H9 (cell line): ENCODE measurements around the gene ITGA8. TPM values are rescaled to one million over a fixed set of nuclear protein-coding genes. Genes with fewer than 3 reads are reported as not detected.

Experiments used
- DNase-seq: peaks from one replicate; pipeline ENCODE4 v3.0.0-alpha.2; 2017
- H2AFZ ChIP-seq: one replicate; pipeline ENCODE4 v1.6.1; 2013; ENCODE audit warnings: mild to moderate bottlenecking, low read length, control low read depth, moderate library complexity
- H2AK5ac ChIP-seq: 2 replicates; pipeline ENCODE4 v1.6.1; 2013; ENCODE audit warnings: low read length, control low read depth, mixed read lengths; ENCODE audit not compliant: insufficient read length
- H2BK120ac ChIP-seq: one replicate; pipeline ENCODE4 v1.6.1; 2013; ENCODE audit warnings: low read depth, mild to moderate bottlenecking, low read length, control low read depth, inconsistent platforms; ENCODE audit not compliant: poor library complexity, severe bottlenecking
- H2BK12ac ChIP-seq: 2 replicates; pipeline ENCODE4 v1.6.1; 2013; ENCODE audit warnings: low read length, control low read depth, mixed read lengths, low read depth; ENCODE audit not compliant: insufficient read length
- H2BK15ac ChIP-seq: 2 replicates; pipeline ENCODE4 v1.6.1; 2013; ENCODE audit warnings: low read depth, low read length, control low read depth
- H2BK20ac ChIP-seq: one replicate; pipeline ENCODE4 v1.6.1; 2013; ENCODE audit warnings: low read depth, mild to moderate bottlenecking, low read length, control low read depth, inconsistent platforms; ENCODE audit not compliant: poor library complexity, severe bottlenecking
- H2BK5ac ChIP-seq: 2 replicates; pipeline ENCODE4 v1.6.1; 2013; ENCODE audit warnings: low read length, control low read depth, mixed read lengths; ENCODE audit not compliant: insufficient read length
- H3K14ac ChIP-seq: 2 replicates; pipeline ENCODE4 v1.6.1; 2013; ENCODE audit warnings: low read length, control low read depth; ENCODE audit not compliant: insufficient read depth
- H3K18ac ChIP-seq: 2 replicates; pipeline ENCODE4 v1.6.1; 2013; ENCODE audit warnings: low read depth, mild to moderate bottlenecking, mixed read lengths, low read length, control low read depth; ENCODE audit not compliant: insufficient read length
- H3K23ac ChIP-seq: 2 replicates; pipeline ENCODE4 v1.6.1; 2013; ENCODE audit warnings: low read length, control low read depth, mixed read lengths, low read depth; ENCODE audit not compliant: insufficient read length
- H3K23me2 ChIP-seq: 2 replicates; pipeline ENCODE4 v1.6.1; 2013; ENCODE audit warnings: low read depth, mild to moderate bottlenecking, mixed read lengths, low read length, control low read depth; ENCODE audit not compliant: insufficient read length, poor library complexity, severe bottlenecking
- H3K27ac ChIP-seq: 2 replicates; pipeline ENCODE4 v1.5.1; 2013; ENCODE audit warnings: low read length, control low read depth, mixed read lengths, low read depth; ENCODE audit not compliant: insufficient read length
- H3K27me3 ChIP-seq: 2 replicates; pipeline ENCODE4 v1.6.1; 2013; ENCODE audit warnings: low read length, control low read depth, inconsistent platforms; ENCODE audit not compliant: insufficient read depth
- H3K4ac ChIP-seq: 2 replicates; pipeline ENCODE4 v1.6.1; 2013; ENCODE audit warnings: low read depth, mild to moderate bottlenecking, control low read depth, inconsistent platforms, low read length, moderate library complexity
- H3K4me1 ChIP-seq: 2 replicates; pipeline ENCODE4 v1.6.1; 2013; ENCODE audit warnings: low read length, control low read depth, inconsistent platforms; ENCODE audit not compliant: insufficient read depth
- H3K4me2 ChIP-seq: 2 replicates; pipeline ENCODE4 v1.6.1; 2013; ENCODE audit warnings: low read length, control low read depth, mixed read lengths; ENCODE audit not compliant: insufficient read length, insufficient read depth
- H3K56ac ChIP-seq: 2 replicates; pipeline ENCODE4 v1.6.1; 2013; ENCODE audit warnings: low read depth, mild to moderate bottlenecking, mixed read lengths, low read length, control low read depth; ENCODE audit not compliant: insufficient read length
- H3K79me1 ChIP-seq: 2 replicates; pipeline ENCODE4 v1.6.1; 2013; ENCODE audit warnings: low read depth, mild to moderate bottlenecking, moderate library complexity, low read length, control low read depth, inconsistent platforms; ENCODE audit not compliant: insufficient read depth, poor library complexity, severe bottlenecking
- H3K79me2 ChIP-seq: 2 replicates; pipeline ENCODE4 v1.6.1; 2013; ENCODE audit warnings: low read length, control low read depth, inconsistent platforms; ENCODE audit not compliant: insufficient read depth
- H3K9ac ChIP-seq: 2 replicates; pipeline ENCODE4 v1.6.1; 2013; ENCODE audit warnings: low read length, control low read depth, mixed read lengths; ENCODE audit not compliant: insufficient read length; ENCODE audit errors: extremely low read depth
- H3K9me3 ChIP-seq: one replicate; pipeline ENCODE4 v1.6.1; 2013; ENCODE audit warnings: low read depth, low read length, inconsistent platforms; ENCODE audit not compliant: control insufficient read depth
- H3T11ph ChIP-seq: one replicate; pipeline ENCODE4 v1.6.1; 2013; ENCODE audit warnings: mild to moderate bottlenecking, low read length, control low read depth, inconsistent platforms
- H4K20me1 ChIP-seq: one replicate; pipeline ENCODE4 v1.6.1; 2013; ENCODE audit not compliant: control insufficient read depth, insufficient read length, insufficient read depth
- H4K5ac ChIP-seq: 2 replicates; pipeline ENCODE4 v1.6.1; 2013; ENCODE audit warnings: low read depth, mild to moderate bottlenecking, mixed read lengths, low read length, control low read depth; ENCODE audit not compliant: insufficient read length
- H4K8ac ChIP-seq: replicated peaks from 2 replicates; pipeline ENCODE4 v1.6.1; 2013; ENCODE audit warnings: low read length, control low read depth, mixed read lengths, low read depth; ENCODE audit not compliant: insufficient read length
- H4K91ac ChIP-seq: 2 replicates; pipeline ENCODE4 v1.6.1; 2013; ENCODE audit warnings: low read depth, mild to moderate bottlenecking, moderate library complexity, mixed read lengths, low read length, control low read depth; ENCODE audit not compliant: insufficient read length
- H3K27ac Mint-ChIP-seq, 3 experiments: 2 replicates in 2 of 3; 3 replicates in 1 of 3; pipeline ENCODE4 v1.8.0; 2020 to 2021; ENCODE audit warnings: mixed read lengths in 3 of 3, mild to moderate bottlenecking in 1 of 3, moderate library complexity in 1 of 3
- H3K27me3 Mint-ChIP-seq: 2 replicates; pipeline ENCODE4 v1.8.0; 2021; ENCODE audit warnings: low read depth, mild to moderate bottlenecking, moderate library complexity, mixed read lengths
- H3K36me3 Mint-ChIP-seq, 3 experiments: 2 replicates in 2 of 3; 3 replicates in 1 of 3; pipeline ENCODE4 v1.8.0; 2020 to 2021; ENCODE audit warnings: low read depth in 3 of 3, mixed read lengths in 3 of 3; ENCODE audit not compliant: insufficient read depth in 1 of 3
- H3K4me1 Mint-ChIP-seq, 2 experiments: 2 replicates each; pipeline ENCODE4 v1.8.0; 2020; ENCODE audit warnings: mixed read lengths in 2 of 2
- H3K4me3 Mint-ChIP-seq, 2 experiments: 2 replicates in 1 of 2; 3 replicates in 1 of 2; pipeline ENCODE4 v1.8.0; 2020 to 2021; ENCODE audit warnings: mild to moderate bottlenecking in 2 of 2, mixed read lengths in 2 of 2, moderate library complexity in 1 of 2
- H3K9me3 Mint-ChIP-seq, 2 experiments: 2 replicates in 1 of 2; 3 replicates in 1 of 2; pipeline ENCODE4 v1.8.0; 2020; ENCODE audit warnings: mild to moderate bottlenecking in 2 of 2, mixed read lengths in 2 of 2, moderate library complexity in 1 of 2
- WGBS: extraction: QIAGEN DNeasy Blood & Tissue Kit; methylation state at CpG from one replicate; pipeline ENCODE4 v1.1.7; 2013; ENCODE audit warnings: missing lambda C conversion rate, low lambda C conversion rate, mixed read lengths; ENCODE audit not compliant: insufficient read length; ENCODE audit errors: extremely low coverage; 5-methylcytosine and 5-hydroxymethylcytosine counted together
- total RNA-seq: library from RNA; stranded (reverse); gene quantifications from 2 replicates; pipeline ENCODE4 v1.2.1, GENCODE V29; 2021
- TF ChIP-seq, protein P1 (sequence below): fragments of 200-600 bp; sonication (generic); conservative IDR thresholded peaks from 3 replicates; pipeline ENCODE4 v1.8.0; 2021; ENCODE audit warnings: antibody characterized with exemption, mild to moderate bottlenecking

Gene ITGA8
- total RNA-seq, 1 experiment from 2014 or later, result not detected

DNA sequence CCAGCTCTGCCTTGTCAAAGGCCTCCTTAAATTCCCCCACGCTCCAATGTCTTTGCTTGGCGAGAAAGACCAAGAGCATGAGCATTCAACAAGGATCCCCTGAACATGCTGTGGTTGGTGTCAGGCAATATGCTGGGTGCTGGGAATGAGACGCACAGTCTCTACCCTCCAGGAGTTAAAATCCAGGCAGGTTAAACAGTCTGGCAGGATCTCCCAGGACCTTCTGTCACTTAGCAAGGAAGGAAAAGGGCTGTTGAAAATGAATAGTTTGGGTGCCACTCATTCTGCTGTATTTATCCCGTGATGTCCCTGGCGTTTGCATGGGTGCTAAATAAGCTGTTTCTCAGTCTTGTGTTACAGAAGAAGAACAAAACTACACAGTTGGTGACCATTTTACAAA is 21.9 kb upstream of the ITGA8 start:
- Histone ChIP-seq H3K14ac (no peak overlapping the region), H2BK15ac (no peak overlapping the region), H2AFZ (no peak overlapping the region), H3K4me1 (no peaks in the 10 kb centered on the region), H3K18ac (no peak overlapping the region), H3K23me2 (no peaks in the 10 kb centered on the region), H3T11ph (no peak overlapping the region), H2BK12ac (no peak overlapping the region), H3K4me2 (no peak overlapping the region), H4K20me1 (no peaks in the 10 kb centered on the region), H4K5ac (no peak overlapping the region), H2BK20ac (no peak overlapping the region), H3K4ac (no peak overlapping the region), H2BK120ac (no peak overlapping the region), H2AK5ac (no peak overlapping the region), H3K79me2 (no peaks in the 10 kb centered on the region), H3K9me3 (no peaks in the 10 kb centered on the region), H3K9ac (no peak overlapping the region), H2BK5ac (no peak overlapping the region), H3K27ac (no peak overlapping the region), H4K8ac (no peak overlapping the region), H4K91ac (no peak overlapping the region), H3K23ac (no peak overlapping the region), H3K79me1 (no peaks in the 10 kb centered on the region), H3K27me3 (no peaks in the 10 kb centered on the region), H3K56ac (no peak overlapping the region)
- Mint-ChIP-seq H3K9me3 (no peaks in the 10 kb centered on the region), H3K27me3 (peaks cover 8% of the 10 kb centered on the region), H3K4me3 (no peak overlapping the region), H3K36me3 (no peaks in the 10 kb centered on the region), H3K27ac (no peak overlapping the region; a peak in 1 of 7 replicates), H3K4me1 (peaks cover 4 to 9% of the 10 kb centered on the region in 2 experiments; a peak in 3 of 4 replicates)
- no peak for DNase-seq
- WGBS, result no CpG with 5 or more reads among the region's 5 CpGs
- TF ChIP-seq, protein P1, sequence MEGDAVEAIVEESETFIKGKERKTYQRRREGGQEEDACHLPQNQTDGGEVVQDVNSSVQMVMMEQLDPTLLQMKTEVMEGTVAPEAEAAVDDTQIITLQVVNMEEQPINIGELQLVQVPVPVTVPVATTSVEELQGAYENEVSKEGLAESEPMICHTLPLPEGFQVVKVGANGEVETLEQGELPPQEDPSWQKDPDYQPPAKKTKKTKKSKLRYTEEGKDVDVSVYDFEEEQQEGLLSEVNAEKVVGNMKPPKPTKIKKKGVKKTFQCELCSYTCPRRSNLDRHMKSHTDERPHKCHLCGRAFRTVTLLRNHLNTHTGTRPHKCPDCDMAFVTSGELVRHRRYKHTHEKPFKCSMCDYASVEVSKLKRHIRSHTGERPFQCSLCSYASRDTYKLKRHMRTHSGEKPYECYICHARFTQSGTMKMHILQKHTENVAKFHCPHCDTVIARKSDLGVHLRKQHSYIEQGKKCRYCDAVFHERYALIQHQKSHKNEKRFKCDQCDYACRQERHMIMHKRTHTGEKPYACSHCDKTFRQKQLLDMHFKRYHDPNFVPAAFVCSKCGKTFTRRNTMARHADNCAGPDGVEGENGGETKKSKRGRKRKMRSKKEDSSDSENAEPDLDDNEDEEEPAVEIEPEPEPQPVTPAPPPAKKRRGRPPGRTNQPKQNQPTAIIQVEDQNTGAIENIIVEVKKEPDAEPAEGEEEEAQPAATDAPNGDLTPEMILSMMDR, result no peak
